ENCODE results near the gene ERC2. TPM values are rescaled to one million over a fixed set of nuclear protein-coding genes. Genes with fewer than 3 reads are reported as not detected.
"Not testable (repeated sequence)": the region's sequence is repeated elsewhere in the genome, so short reads cannot be mapped to it uniquely, and the experiment has no call there.

The ERC2 gene
- total RNA-seq, 1 donor from 2014 or later = 7.4 TPM

DNA sequence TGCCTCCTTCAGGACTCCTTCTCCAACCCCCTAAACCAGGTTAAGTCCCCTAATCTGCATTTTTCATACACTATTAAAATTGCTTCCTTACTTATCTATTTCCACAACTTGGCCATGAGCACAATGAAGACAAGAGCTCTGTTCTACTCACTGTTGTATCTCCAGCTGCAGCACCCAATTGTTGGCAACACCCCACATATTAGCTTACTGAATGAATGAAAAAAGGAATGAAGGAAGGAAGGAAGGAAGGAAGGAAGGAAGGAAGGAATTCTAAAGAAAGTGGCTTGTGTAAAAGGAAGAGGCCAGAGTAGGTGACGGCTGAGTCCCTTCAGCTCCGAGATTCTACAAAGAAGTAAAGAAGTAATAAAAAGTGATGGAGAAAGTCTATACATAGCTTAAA lies 444.7 kb downstream of the ERC2 start:
- H3K36me3 Mint-ChIP-seq (ENCODE audit: low read depth, unreplicated experiment) = peaks cover 2% of the 10 kb centered on the region
- no peak overlapping the region for H3K27ac Mint-ChIP-seq (ENCODE audit: unreplicated experiment)
- H3K4me1 Mint-ChIP-seq (ENCODE audit: low read depth, unreplicated experiment) = no peaks in the 10 kb centered on the region
- Histone ChIP-seq H3K4me2 (ENCODE audit: low read length) (no peak overlapping the region), H3K9ac (ENCODE audit: low read length) (no peak overlapping the region), H3K27ac (ENCODE audit: low read depth, low read length) (no peak overlapping the region), H3K4me1 (ENCODE audit: insufficient read depth, low read length) (no peaks in the 10 kb centered on the region), H3K9me3 (ENCODE audit: insufficient read depth, low read depth, low read length) (no peaks in the 10 kb centered on the region), H3K4me3 (ENCODE audit: insufficient read depth, low read depth, low read length) (no peak overlapping the region), H3K27me3 (ENCODE audit: insufficient read depth, low read length) (no peaks in the 10 kb centered on the region), H2AFZ (ENCODE audit: low read depth, low read length) (no peak overlapping the region), H3K79me2 (ENCODE audit: insufficient read depth, low read length) (no peaks in the 10 kb centered on the region), H4K20me1 (ENCODE audit: insufficient read depth, low read length) (no peaks in the 10 kb centered on the region), H3K36me3 (ENCODE audit: insufficient read depth, low read length) (no peaks in the 10 kb centered on the region)
- TF ChIP-seq CTCF (IDR thresholded peaks at IDR 0.05; ENCODE audit: insufficient read depth, low read depth, low read length) (no peak), EZH2 (IDR thresholded peaks at IDR 0.05; ENCODE audit: insufficient read depth, low read length) (no peak)
- no peak for FAIRE-seq
- no peaks in the 10 kb centered on the region for H3K9me3 Mint-ChIP-seq (ENCODE audit: unreplicated experiment)
- H3K27me3 Mint-ChIP-seq (ENCODE audit: low read depth, unreplicated experiment) = no peaks in the 10 kb centered on the region
- DNase-seq (ENCODE audit: low read depth) = no peak
- no peak overlapping the region for H3K4me3 Mint-ChIP-seq (ENCODE audit: unreplicated experiment)

DNA sequence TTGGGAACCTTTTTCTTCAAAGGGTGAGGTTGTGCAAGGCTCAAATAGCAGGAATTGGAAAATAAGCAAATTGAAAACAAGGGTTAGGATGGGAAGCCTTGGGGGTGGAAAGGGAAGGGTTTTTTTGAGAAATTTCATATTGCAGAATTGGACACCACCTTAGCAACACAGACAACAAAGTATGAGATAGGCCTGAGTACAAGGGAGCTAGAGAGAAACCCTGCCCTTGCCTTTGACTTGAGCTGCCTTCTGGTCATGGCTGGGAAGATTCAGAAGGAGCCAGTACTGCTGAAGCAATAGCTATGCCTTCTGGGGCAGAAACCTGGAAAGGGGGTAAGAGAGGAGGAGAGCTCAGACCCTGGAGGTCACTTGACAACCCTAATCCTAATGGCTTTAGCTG lies 445.6 kb downstream of the ERC2 start:
- no peaks in the 10 kb centered on the region for H3K9me3 Mint-ChIP-seq (ENCODE audit: unreplicated experiment)
- no peak overlapping the region for H3K4me3 Mint-ChIP-seq (ENCODE audit: unreplicated experiment)
- no peak overlapping the region for H3K9ac ChIP-seq (ENCODE audit: low read length)
- H3K9me3 ChIP-seq (ENCODE audit: insufficient read depth, low read depth, low read length) = no peaks in the 10 kb centered on the region
- H3K27me3 Mint-ChIP-seq (ENCODE audit: low read depth, unreplicated experiment) = no peaks in the 10 kb centered on the region
- FAIRE-seq = no peak
- H3K27ac ChIP-seq (ENCODE audit: low read depth, low read length) = no peak overlapping the region
- no peaks in the 10 kb centered on the region for H3K4me1 Mint-ChIP-seq (ENCODE audit: low read depth, unreplicated experiment)
- no peak overlapping the region for H3K4me3 ChIP-seq (ENCODE audit: insufficient read depth, low read depth, low read length)
- H3K27ac Mint-ChIP-seq (ENCODE audit: unreplicated experiment) = no peak overlapping the region
- no peaks in the 10 kb centered on the region for H3K36me3 ChIP-seq (ENCODE audit: insufficient read depth, low read length)
- H3K79me2 ChIP-seq (ENCODE audit: insufficient read depth, low read length) = no peaks in the 10 kb centered on the region
- H2AFZ ChIP-seq (ENCODE audit: low read depth, low read length) = no peak overlapping the region
- no peaks in the 10 kb centered on the region for H3K27me3 ChIP-seq (ENCODE audit: insufficient read depth, low read length)
- H3K4me2 ChIP-seq (ENCODE audit: low read length) = no peak overlapping the region
- H3K4me1 ChIP-seq (ENCODE audit: insufficient read depth, low read length) = no peaks in the 10 kb centered on the region
- TF ChIP-seq EZH2 (IDR thresholded peaks at IDR 0.05; ENCODE audit: insufficient read depth, low read length) = no peak
- peaks cover 2% of the 10 kb centered on the region for H3K36me3 Mint-ChIP-seq (ENCODE audit: low read depth, unreplicated experiment)
- DNase-seq (ENCODE audit: low read depth) = no peak
- no peaks in the 10 kb centered on the region for H4K20me1 ChIP-seq (ENCODE audit: insufficient read depth, low read length)

DNA sequence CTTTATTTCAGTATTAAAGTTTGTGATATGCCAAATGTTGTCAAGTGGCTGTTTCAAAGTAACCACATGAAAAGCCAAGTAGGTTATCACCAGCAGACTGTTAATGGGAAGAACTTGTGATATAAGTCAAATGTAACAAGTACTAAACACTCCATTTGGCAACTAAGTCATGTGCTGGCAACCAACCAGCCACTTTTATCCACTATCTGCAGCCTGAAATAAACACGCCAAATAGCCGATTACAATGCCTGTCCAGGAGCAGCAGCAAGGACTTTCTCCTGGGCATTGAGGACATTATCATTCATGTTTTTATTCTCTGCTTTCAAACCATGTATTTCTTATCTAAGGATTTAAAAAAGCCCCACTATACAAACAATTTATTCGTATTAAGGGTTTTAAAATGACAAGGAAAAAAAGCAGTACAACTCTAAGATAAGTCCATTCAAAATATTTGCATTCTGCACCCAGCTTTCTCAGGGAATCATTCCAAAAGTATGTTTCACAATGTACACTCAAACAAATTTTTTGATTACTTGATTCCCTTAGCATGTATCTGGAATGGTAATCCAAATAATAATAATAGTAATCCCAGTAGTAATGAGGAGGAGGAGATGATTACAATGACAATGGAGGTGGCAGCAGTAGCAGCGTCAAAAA lies 448.6 kb downstream of the ERC2 start:
- no peak overlapping the region for H3K4me3 ChIP-seq (ENCODE audit: insufficient read depth, low read depth, low read length)

DNA sequence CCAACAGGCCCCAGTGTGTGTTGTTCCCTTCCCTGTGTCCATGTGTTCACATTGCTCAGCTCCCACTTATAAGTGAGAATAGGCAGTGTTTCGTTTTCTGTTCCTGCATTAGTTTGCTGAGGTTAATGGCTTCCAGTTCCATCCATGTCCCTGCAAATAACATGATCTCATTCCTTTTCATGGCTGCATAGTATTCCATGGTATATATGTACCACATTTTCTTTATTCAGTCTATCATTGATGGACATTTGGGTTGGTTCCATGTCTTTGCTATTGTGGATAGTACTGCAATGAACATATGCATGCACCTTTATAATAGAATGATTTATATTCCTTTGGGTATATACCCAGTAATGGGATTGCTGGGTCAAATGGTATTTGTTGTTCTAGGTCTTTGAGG lies 452.9 kb downstream of the ERC2 start:
- not testable (repeated sequence) for H3K4me3 Mint-ChIP-seq (ENCODE audit: unreplicated experiment); H3K27me3 Mint-ChIP-seq (ENCODE audit: low read depth, unreplicated experiment); H3K27me3 ChIP-seq (ENCODE audit: insufficient read depth, low read length); H3K4me3 ChIP-seq (ENCODE audit: insufficient read depth, low read depth, low read length); H3K4me1 Mint-ChIP-seq (ENCODE audit: low read depth, unreplicated experiment); H3K27ac ChIP-seq (ENCODE audit: low read depth, low read length); H3K4me1 ChIP-seq (ENCODE audit: insufficient read depth, low read length); H3K9ac ChIP-seq (ENCODE audit: low read length); FAIRE-seq; H3K9me3 Mint-ChIP-seq (ENCODE audit: unreplicated experiment); H2AFZ ChIP-seq (ENCODE audit: low read depth, low read length); H3K36me3 ChIP-seq (ENCODE audit: insufficient read depth, low read length); DNase-seq (ENCODE audit: low read depth); H3K27ac Mint-ChIP-seq (ENCODE audit: unreplicated experiment); H3K9me3 ChIP-seq (ENCODE audit: insufficient read depth, low read depth, low read length); H3K4me2 ChIP-seq (ENCODE audit: low read length); H4K20me1 ChIP-seq (ENCODE audit: insufficient read depth, low read length); H3K79me2 ChIP-seq (ENCODE audit: insufficient read depth, low read length); H3K36me3 Mint-ChIP-seq (ENCODE audit: low read depth, unreplicated experiment)

More for the DNA sequence above, 448.6 kb downstream of the ERC2 start:
- Histone ChIP-seq H3K36me3 (ENCODE audit: insufficient read depth, low read length) (no peaks in the 10 kb centered on the region), H3K27ac (ENCODE audit: low read depth, low read length) (no peak overlapping the region), H2AFZ (ENCODE audit: low read depth, low read length) (no peak overlapping the region), H4K20me1 (ENCODE audit: insufficient read depth, low read length) (no peaks in the 10 kb centered on the region), H3K4me2 (ENCODE audit: low read length) (no peak overlapping the region), H3K4me1 (ENCODE audit: insufficient read depth, low read length) (no peaks in the 10 kb centered on the region), H3K27me3 (ENCODE audit: insufficient read depth, low read length) (no peaks in the 10 kb centered on the region), H3K9ac (ENCODE audit: low read length) (no peak overlapping the region), H3K9me3 (ENCODE audit: insufficient read depth, low read depth, low read length) (no peaks in the 10 kb centered on the region), H3K79me2 (ENCODE audit: insufficient read depth, low read length) (no peaks in the 10 kb centered on the region)
- H3K36me3 Mint-ChIP-seq (ENCODE audit: low read depth, unreplicated experiment) = peaks cover 2% of the 10 kb centered on the region
- no peak for FAIRE-seq
- H3K9me3 Mint-ChIP-seq (ENCODE audit: unreplicated experiment) = no peaks in the 10 kb centered on the region
- H3K27ac Mint-ChIP-seq (ENCODE audit: unreplicated experiment) = no peak overlapping the region
- no peak overlapping the region for H3K4me3 Mint-ChIP-seq (ENCODE audit: unreplicated experiment)
- DNase-seq (ENCODE audit: low read depth) = no peak
- H3K27me3 Mint-ChIP-seq (ENCODE audit: low read depth, unreplicated experiment) = no peaks in the 10 kb centered on the region
- no peak for TF ChIP-seq CTCF (IDR thresholded peaks at IDR 0.05; ENCODE audit: insufficient read depth, low read depth, low read length)
- no peaks in the 10 kb centered on the region for H3K4me1 Mint-ChIP-seq (ENCODE audit: low read depth, unreplicated experiment)

All from astrocyte (in vitro differentiated cells and primary cell).